Measurements from ENCODE around the gene PARL.
"Not testable (repeated sequence)": the region's sequence is repeated elsewhere in the genome, so short reads cannot be mapped to it uniquely, and the experiment has no call there.

PARL gene

GRCh38 chr3:183904833-183905780, 20.4 kb upstream of the PARL start:
- no peak for DNase-seq (ENCODE audit: low spot score)

DNA sequence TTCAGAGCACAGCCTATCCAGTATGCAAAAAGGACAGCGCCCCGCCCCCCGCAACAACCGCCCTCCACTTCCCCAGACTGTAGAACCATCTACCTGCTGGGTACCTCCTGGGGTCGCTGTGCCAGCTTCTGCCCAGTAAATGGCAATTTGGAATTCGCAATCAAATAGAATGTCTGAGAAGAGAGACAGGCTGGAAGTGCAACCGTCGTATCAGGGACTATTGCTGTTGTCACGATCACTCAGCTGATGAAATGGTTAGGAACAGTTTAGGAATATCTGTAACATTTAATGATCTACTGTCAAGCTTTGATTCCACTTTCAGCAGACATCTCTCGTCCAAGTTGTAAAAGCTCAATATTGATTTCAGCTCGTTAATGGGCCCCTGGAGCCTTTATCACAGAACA, 13.3 kb upstream of the PARL start:
- DNase-seq (ENCODE audit: low spot score), result no peak

- no peak for DNase-seq (ENCODE audit: low spot score)
These were observed 12.9 kb upstream of the PARL start for GRCh38 chr3:183897606-183898005.

- DNase-seq (ENCODE audit: low spot score), result no peak
These were observed 11.9 kb upstream of the PARL start for GRCh38 chr3:183896610-183897009.

GRCh38 chr3:183896184-183896583, 11.5 kb upstream of the PARL start:
- DNase-seq (ENCODE audit: low spot score), result no peak

GRCh38 chr3:183895774-183896173, 11.1 kb upstream of the PARL start:
- no peak for DNase-seq (ENCODE audit: low spot score)

DNA sequence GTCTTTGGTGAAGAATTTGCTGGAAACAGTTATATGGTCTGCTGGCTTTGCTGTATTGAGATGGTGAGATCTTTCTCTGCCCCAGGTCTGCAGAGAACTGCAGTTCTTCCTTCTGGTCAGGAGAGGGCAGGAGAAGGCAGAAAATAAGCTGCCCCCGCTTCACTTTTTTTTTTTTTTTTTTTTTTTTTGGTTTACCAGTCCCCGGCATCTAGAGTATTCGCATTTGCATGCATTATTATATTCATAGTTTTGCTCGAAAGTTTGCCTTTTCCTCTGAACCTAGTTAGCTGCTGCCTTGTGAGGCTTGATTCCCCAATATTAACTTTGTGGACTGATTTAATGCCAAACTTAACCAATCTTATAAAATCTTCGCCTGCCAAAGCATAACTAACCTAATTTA, 10.6 kb upstream of the PARL start:
- DNase-seq (ENCODE audit: low spot score), result peak; percentile 47

DNA sequence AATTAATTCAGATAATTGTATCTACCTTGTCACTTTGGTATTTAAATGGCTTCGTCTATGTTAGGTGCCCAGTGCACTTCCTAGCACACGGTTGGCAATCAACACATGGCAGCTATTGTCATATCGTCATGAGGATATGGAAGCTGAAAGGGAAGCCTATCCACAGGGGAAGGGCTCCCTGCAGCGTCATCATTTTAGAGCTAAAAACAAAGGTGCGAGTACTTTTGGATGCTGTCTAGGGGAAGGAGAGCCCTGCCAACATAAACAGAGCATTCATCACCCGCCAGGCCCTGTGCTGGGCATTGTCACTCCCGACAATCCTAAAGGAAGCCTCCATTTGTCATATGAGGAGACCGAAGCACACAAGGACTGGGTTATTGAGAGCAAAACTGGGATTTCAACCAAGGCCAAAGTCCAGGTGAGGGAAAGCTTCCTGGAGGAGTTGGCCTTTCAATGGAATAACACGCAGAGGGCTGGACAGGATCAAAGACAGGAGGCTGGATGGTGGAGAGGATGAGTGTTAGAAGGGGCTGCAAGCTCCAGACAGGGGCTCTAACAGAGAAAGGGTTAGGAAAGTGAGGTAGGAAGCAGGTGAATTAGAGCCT, 8.0 kb upstream of the PARL start:
- DNase-seq (ENCODE audit: low spot score), result no peak

GRCh38 chr3:183885766-183886165, 1.1 kb upstream of the PARL start:
- DNase-seq (ENCODE audit: low spot score), result no peak

GRCh38 chr3:183884097-183884426, 618 bp downstream of the PARL start:
- no peak for DNase-seq (ENCODE audit: low spot score)

DNA sequence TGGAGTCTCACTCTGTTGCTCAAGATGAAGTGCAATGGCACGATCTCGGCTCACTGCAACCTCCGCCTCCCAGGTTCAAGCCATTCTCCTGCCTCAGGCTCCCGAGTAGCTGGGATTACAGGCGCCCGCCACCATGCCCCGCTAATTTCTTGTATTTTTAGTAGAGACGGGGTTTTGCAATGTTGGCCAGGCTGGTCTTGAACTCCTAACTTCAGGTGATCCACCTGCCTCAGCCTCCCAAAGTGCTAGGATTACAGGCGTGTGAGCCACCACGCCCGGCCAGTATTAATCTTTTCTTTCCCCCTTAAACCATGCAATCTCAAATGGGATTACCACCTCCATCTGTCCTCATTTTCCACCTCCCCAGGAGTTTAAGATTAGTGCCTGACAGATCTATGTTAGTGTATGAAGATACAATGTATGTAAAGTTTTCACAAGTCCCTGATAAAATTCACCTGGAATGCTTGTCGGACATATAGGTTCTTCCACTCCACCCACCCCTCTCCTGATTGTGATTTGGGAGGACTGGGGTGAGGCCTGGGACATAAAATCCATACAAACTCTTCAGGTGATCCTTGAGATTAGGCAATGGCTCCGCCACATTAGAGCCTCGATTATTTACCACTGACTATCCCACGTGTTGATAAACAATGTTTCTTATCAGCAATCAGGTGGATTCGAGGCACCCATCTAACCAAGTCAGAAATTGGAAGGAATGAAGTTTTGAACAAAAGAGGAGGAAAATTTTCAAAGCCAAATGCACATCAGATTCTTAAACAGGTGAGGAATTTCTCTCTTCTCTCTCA, 1.2 kb downstream of the PARL start:
- DNase-seq (ENCODE audit: low spot score), result no peak

DNA sequence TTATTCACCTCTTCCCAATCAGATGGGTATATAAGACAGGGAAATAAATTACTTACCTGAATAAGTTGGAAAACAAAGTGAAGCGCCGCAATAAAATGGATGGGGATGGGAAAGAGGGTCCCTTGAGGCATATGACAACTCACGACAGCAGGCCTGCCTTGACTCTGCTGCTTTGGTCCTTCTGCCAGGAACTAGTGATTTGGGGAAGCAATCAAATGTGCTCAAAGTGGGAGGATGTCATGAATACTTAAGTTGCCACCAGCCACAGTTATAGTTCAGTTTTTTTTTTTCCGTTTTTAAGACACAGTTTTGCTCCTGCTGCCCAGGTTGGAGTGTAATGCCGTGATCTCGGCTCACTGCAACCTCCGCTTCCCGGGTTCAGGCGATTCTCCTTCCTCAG, 4.6 kb downstream of the PARL start:
- no peak for DNase-seq (ENCODE audit: low spot score)

DNA sequence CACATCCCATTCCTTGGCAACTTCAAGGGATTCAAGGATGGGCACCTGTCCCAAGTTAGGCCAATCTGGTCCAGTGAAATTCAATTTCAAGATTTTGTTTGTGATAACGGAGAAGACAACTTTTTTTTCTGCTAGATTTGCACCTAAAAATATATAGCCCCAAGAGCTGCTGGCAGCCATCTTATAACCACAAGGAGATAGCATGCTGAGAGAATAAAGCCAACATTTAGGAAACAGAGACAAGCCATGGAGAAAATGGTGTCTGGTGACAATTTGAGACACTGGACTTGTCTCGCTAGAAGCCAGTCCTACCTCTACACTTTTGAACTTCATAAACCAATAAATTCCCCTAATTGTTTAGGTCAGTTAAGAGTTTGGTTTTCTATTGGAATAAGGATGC, 5.4 kb downstream of the PARL start:
- no peak for DNase-seq (ENCODE audit: low spot score)

DNA sequence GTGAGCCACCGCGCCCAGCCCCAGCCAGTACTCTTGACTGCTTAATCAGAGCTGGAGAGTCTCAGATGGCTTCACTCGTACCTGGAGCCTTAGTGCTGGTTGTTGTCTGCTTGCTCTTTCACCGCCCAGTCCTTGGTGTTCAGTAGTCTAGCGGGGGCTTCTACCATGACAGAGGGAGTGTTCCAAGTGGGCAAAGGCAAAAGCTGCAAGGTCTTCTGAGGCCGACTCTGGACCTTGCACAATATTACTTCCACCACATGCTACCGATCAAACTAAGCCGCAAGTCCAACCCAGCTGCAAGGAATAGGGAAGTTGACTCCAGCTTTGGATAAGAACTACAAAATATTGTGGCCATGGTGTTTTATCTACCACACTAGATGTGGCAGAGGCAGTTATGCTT, 6.6 kb downstream of the PARL start:
- no peak for DNase-seq (ENCODE audit: low spot score)

DNA sequence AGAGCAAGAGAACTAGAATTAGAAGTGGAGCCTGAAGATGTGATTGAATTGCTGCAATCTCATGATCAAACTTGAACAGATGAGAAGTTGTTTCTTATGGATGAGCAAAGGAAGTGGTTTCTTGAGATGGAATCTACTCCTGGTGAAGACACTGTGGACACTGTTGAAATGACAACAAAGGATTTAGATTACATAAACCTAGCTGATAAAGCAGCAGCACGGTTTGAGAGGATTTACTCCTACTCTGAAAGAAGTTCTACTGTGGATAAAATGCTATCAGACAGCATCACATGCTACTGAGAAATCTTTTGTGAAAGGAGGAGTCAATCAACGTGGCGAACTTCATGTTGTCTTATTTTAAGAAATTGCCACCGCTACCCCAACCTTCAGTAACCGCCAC, 7.5 kb downstream of the PARL start:
- not testable (repeated sequence) for DNase-seq (ENCODE audit: low spot score)

- DNase-seq (ENCODE audit: low spot score), result no peak
These were observed 9.3 kb downstream of the PARL start for GRCh38 chr3:183875411-183875810.

DNA sequence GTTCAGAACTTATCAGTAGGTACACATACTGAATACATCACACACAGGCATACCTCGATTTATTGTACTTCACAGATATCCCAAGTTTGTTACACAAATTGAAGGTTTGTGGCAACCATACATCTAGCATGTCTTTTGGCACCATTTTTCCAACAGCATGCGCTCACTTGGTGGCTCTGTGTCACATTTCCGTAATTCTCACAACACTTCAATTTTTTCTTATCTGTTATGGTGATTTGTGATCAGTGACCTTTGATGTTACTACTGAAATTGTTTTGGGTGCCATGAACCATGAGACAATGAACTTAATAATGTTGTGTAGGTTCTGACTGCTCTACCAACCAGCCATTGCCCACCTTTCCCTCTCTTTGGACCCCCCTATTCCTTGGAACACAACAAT, 10.8 kb downstream of the PARL start:
- DNase-seq (ENCODE audit: low spot score), result no peak

GRCh38 chr3:183871541-183871940, 13.1 kb downstream of the PARL start:
- no peak for DNase-seq (ENCODE audit: low spot score)

DNA sequence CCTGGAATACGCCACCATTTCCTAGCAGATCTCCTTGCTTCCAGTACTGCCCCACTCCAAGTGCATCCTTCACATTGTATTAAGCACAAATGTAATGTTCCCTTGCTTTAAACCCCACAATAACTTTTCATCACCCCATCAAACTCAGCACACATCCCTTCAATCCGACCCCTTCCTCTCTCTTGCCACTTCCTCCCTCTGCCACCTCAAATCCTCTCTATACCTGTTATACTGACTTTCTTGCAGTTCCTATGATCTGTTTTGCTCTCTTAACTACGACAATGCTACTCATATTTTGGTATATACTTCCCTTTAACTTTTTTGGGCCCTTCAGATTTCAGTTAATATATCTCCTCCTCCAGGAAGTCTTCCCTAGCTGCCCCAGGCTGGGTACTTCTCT, 14.1 kb downstream of the PARL start:
- DNase-seq (ENCODE audit: low spot score), result no peak

- DNase-seq (ENCODE audit: low spot score), result no peak
These were observed 15.9 kb downstream of the PARL start for GRCh38 chr3:183868796-183869195.

- no peak for DNase-seq (ENCODE audit: low spot score)
These were observed 22.1 kb downstream of the PARL start for GRCh38 chr3:183862610-183863009.

DNA sequence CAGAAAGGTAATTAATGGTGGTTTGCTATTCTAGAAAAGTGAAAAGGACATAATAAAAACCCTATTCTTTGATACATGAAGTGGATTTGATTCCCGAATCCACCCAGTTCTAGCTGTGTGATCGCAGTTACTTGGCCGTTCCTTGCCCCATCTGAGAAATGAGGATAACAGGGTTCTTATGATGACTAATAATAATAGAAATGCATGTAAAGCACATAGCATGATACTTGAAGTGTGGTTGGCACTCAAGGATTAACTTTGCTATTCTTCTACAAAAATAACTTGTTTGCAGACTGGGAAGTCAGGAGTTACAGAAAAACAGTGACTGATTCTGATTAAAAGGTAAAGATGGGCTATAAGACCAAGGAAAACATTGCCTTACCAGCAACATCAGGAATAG, 26.8 kb downstream of the PARL start:
- DNase-seq (ENCODE audit: low spot score), result no peak

Data from hematopoietic multipotent progenitor cell treated with erythropoietin and hydrocortisone succinate and interleukin-3 and kit ligand, for 17 days (in vitro differentiated cells).